Duodenal mucosa (tissue), 2 donors: ENCODE measurements around the gene ADCK1.
"Not testable (repeated sequence)": the region's sequence is repeated elsewhere in the genome, so short reads cannot be mapped to it uniquely, and the experiment has no call there.

ENCODE experiments used
- H3K27ac ChIP-seq: one replicate; pipeline ENCODE4 v1.7.0; 2013; ENCODE audit warnings: low read depth, low read length
- H3K27me3 ChIP-seq, 2 donors: one replicate each; pipeline ENCODE4 v1.7.0; 2013; ENCODE audit warnings: low read length in 2 of 2, control low read depth in 1 of 2; ENCODE audit not compliant: insufficient read depth in 2 of 2, control insufficient read depth in 1 of 2
- H3K36me3 ChIP-seq, 2 donors: one replicate each; pipeline ENCODE4 v1.7.0; 2013; ENCODE audit warnings: low read length in 2 of 2, control low read depth in 1 of 2; ENCODE audit not compliant: insufficient read depth in 2 of 2, control insufficient read depth in 1 of 2
- H3K4me1 ChIP-seq, 2 donors: one replicate each; pipeline ENCODE4 v1.7.0; 2013; ENCODE audit warnings: low read length in 2 of 2, control low read depth in 1 of 2; ENCODE audit not compliant: insufficient read depth in 2 of 2, control insufficient read depth in 1 of 2
- H3K4me3 ChIP-seq, 2 donors: one replicate each; pipeline ENCODE4 v1.7.0; 2013; ENCODE audit warnings: low read length in 2 of 2, low read depth in 1 of 2
- H3K9ac ChIP-seq, 2 donors: one replicate each; pipeline ENCODE4 v1.7.0; 2013; ENCODE audit warnings: low read length in 2 of 2, low read depth in 1 of 2
- H3K9me3 ChIP-seq, 2 donors: one replicate each; pipeline ENCODE4 v1.7.0; 2013; ENCODE audit warnings: low read length in 2 of 2, control low read depth in 1 of 2; ENCODE audit not compliant: control insufficient read depth in 1 of 2

ADCK1 gene

GRCh38 chr14:77809011-77809410, 9.1 kb downstream of the ADCK1 start:
- no peaks in the 10 kb centered on the region for H3K36me3 ChIP-seq
- H3K9me3 ChIP-seq, result no peaks in the 10 kb centered on the region
- no peak overlapping the region for H3K9ac ChIP-seq
- no peak overlapping the region for H3K27ac ChIP-seq
- H3K27me3 ChIP-seq, result no peaks in the 10 kb centered on the region
- no peaks in the 10 kb centered on the region for H3K4me1 ChIP-seq
- no peak overlapping the region for H3K4me3 ChIP-seq

GRCh38 chr14:77812028-77812427, 12.1 kb downstream of the ADCK1 start:
- no peaks in the 10 kb centered on the region for H3K36me3 ChIP-seq
- no peaks in the 10 kb centered on the region for H3K4me1 ChIP-seq
- H3K9me3 ChIP-seq, result no peaks in the 10 kb centered on the region

GRCh38 chr14:77812682-77813081, 12.8 kb downstream of the ADCK1 start:
- H3K4me3 ChIP-seq, H3K9me3 ChIP-seq, H3K4me1 ChIP-seq, H3K9ac ChIP-seq, H3K36me3 ChIP-seq, H3K27ac ChIP-seq, H3K27me3 ChIP-seq: not testable (repeated sequence)

More at GRCh38 chr14:77812028-77812427, 12.1 kb downstream of the ADCK1 start:
- Histone ChIP-seq H3K27me3 (no peaks in the 10 kb centered on the region), H3K27ac (no peak overlapping the region), H3K9ac (no peak overlapping the region), H3K4me3 (no peak overlapping the region)

GRCh38 chr14:77822307-77822706, 22.4 kb downstream of the ADCK1 start:
- Histone ChIP-seq H3K36me3 (peaks cover 5 to 35% of the 10 kb centered on the region in 2 donors), H3K9ac (no peak overlapping the region), H3K27me3 (no peaks in the 10 kb centered on the region), H3K4me1 (no peaks in the 10 kb centered on the region), H3K9me3 (no peaks in the 10 kb centered on the region), H3K27ac (no peak overlapping the region), H3K4me3 (no peak overlapping the region)

- H3K9ac ChIP-seq, result no peak overlapping the region
- H3K27ac ChIP-seq, result no peak overlapping the region
- H3K27me3 ChIP-seq, result no peaks in the 10 kb centered on the region
- H3K36me3 ChIP-seq, result peaks cover 5 to 35% of the 10 kb centered on the region in 2 donors
- H3K9me3 ChIP-seq, result no peaks in the 10 kb centered on the region
- no peak overlapping the region for H3K4me3 ChIP-seq
- H3K4me1 ChIP-seq, result no peaks in the 10 kb centered on the region
These were observed 22.8 kb downstream of the ADCK1 start for GRCh38 chr14:77822741-77823140.

GRCh38 chr14:77823378-77823777, 23.5 kb downstream of the ADCK1 start:
- H3K36me3 ChIP-seq, result peaks cover 5 to 35% of the 10 kb centered on the region in 2 donors
- H3K4me3 ChIP-seq, result no peak overlapping the region
- H3K27me3 ChIP-seq, result no peaks in the 10 kb centered on the region
- H3K4me1 ChIP-seq, result no peaks in the 10 kb centered on the region
- H3K9me3 ChIP-seq, result no peaks in the 10 kb centered on the region
- H3K9ac ChIP-seq, result no peak overlapping the region
- H3K27ac ChIP-seq, result no peak overlapping the region

GRCh38 chr14:77825895-77826519, 26.1 kb downstream of the ADCK1 start:
- H3K27me3 ChIP-seq, result no peaks in the 10 kb centered on the region
- no peaks in the 10 kb centered on the region for H3K4me1 ChIP-seq
- H3K9ac ChIP-seq, result no peak overlapping the region
- no peak overlapping the region for H3K4me3 ChIP-seq
- no peak overlapping the region for H3K27ac ChIP-seq
- H3K36me3 ChIP-seq, result peaks cover 0 to 33% of the 10 kb centered on the region in 2 donors
- no peaks in the 10 kb centered on the region for H3K9me3 ChIP-seq

- Histone ChIP-seq H3K9ac (no peak overlapping the region), H3K27me3 (no peaks in the 10 kb centered on the region), H3K27ac (no peak overlapping the region), H3K36me3 (peaks cover 0 to 29% of the 10 kb centered on the region in 2 donors), H3K4me3 (no peak overlapping the region), H3K9me3 (no peaks in the 10 kb centered on the region), H3K4me1 (no peaks in the 10 kb centered on the region)
These were observed 30.8 kb downstream of the ADCK1 start for GRCh38 chr14:77830692-77831091.

- peaks cover 0 to 22% of the 10 kb centered on the region in 2 donors for H3K36me3 ChIP-seq
- H3K4me1 ChIP-seq, result no peaks in the 10 kb centered on the region
- no peaks in the 10 kb centered on the region for H3K27me3 ChIP-seq
- no peak overlapping the region for H3K27ac ChIP-seq
- no peak overlapping the region for H3K4me3 ChIP-seq
- no peaks in the 10 kb centered on the region for H3K9me3 ChIP-seq
- H3K9ac ChIP-seq, result no peak overlapping the region
These were observed 32.4 kb downstream of the ADCK1 start for GRCh38 chr14:77832297-77832696.

- no peak overlapping the region for H3K4me3 ChIP-seq
- H3K9ac ChIP-seq, result no peak overlapping the region
- peaks cover 0 to 5% of the 10 kb centered on the region in 2 donors for H3K36me3 ChIP-seq
- H3K4me1 ChIP-seq, result no peaks in the 10 kb centered on the region
- no peak overlapping the region for H3K27ac ChIP-seq
- H3K9me3 ChIP-seq, result no peaks in the 10 kb centered on the region
- H3K27me3 ChIP-seq, result no peaks in the 10 kb centered on the region
These were observed 38.0 kb downstream of the ADCK1 start for GRCh38 chr14:77837926-77838325.
